Mesenchymal stem cell (in vitro differentiated cells and primary cell): Measurements from ENCODE around the gene IL16.

Experiments used
- DNase-seq: peaks from one replicate; pipeline ENCODE4 v3.0.0-alpha.2; 2013
- H2AFZ ChIP-seq: one replicate; pipeline ENCODE4 v1.6.1; 2013; ENCODE audit warnings: low read depth, mild to moderate bottlenecking, control low read depth, inconsistent platforms, low read length, moderate library complexity
- H2AK5ac ChIP-seq: 2 replicates; pipeline ENCODE4 v1.6.1; 2013; ENCODE audit warnings: low read length, moderate library complexity, mild to moderate bottlenecking, inconsistent platforms; ENCODE audit not compliant: severe bottlenecking
- H2BK120ac ChIP-seq: one replicate; pipeline ENCODE4 v1.6.1; 2013; ENCODE audit warnings: low read depth, mild to moderate bottlenecking, inconsistent platforms, low read length, moderate library complexity
- H2BK12ac ChIP-seq, 2 experiments: one replicate each; pipeline ENCODE4 v1.6.1; 2013; ENCODE audit warnings: inconsistent platforms in 2 of 2, low read length in 2 of 2, mild to moderate bottlenecking in 2 of 2, moderate library complexity in 2 of 2, control low read depth in 1 of 2
- H2BK15ac ChIP-seq: one replicate; pipeline ENCODE4 v1.6.1; 2013; ENCODE audit warnings: mild to moderate bottlenecking, low read depth, inconsistent platforms; ENCODE audit not compliant: poor library complexity, severe bottlenecking
- H2BK5ac ChIP-seq: 2 replicates; pipeline ENCODE4 v1.6.1; 2013; ENCODE audit warnings: low read depth, mild to moderate bottlenecking, low read length, control low read depth, inconsistent platforms; ENCODE audit not compliant: poor library complexity, severe bottlenecking
- H3K14ac ChIP-seq, 2 experiments: one replicate each; pipeline ENCODE4 v1.6.1; 2013; ENCODE audit warnings: inconsistent platforms in 2 of 2, low read length in 2 of 2, control low read depth in 1 of 2, mild to moderate bottlenecking in 1 of 2, moderate library complexity in 1 of 2
- H3K18ac ChIP-seq, 2 experiments: one replicate each; pipeline ENCODE4 v1.6.1; 2013; ENCODE audit warnings: inconsistent platforms in 2 of 2, low read length in 2 of 2, control low read depth in 1 of 2, low read depth in 1 of 2, mild to moderate bottlenecking in 1 of 2
- H3K23ac ChIP-seq, 2 experiments: one replicate each; pipeline ENCODE4 v1.6.1; 2013; ENCODE audit warnings: inconsistent platforms in 2 of 2, low read length in 2 of 2, mild to moderate bottlenecking in 2 of 2, moderate library complexity in 2 of 2, control low read depth in 1 of 2
- H3K27ac ChIP-seq: 2 replicates; pipeline ENCODE4 v1.5.1; 2013; ENCODE audit warnings: mild to moderate bottlenecking, moderate library complexity, low read length, control low read depth, inconsistent platforms; ENCODE audit not compliant: poor library complexity, severe bottlenecking
- H3K27me3 ChIP-seq, 2 experiments: 2 replicates each; pipeline versions ENCODE4 v1.6.1 to v1.7.0; 2013; ENCODE audit warnings: low read length in 2 of 2, mild to moderate bottlenecking in 2 of 2, moderate library complexity in 2 of 2, control low read depth in 1 of 2, inconsistent platforms in 1 of 2; ENCODE audit not compliant: control insufficient read depth in 1 of 2, insufficient read depth in 1 of 2
- H3K36me3 ChIP-seq, 2 experiments: 2 replicates each; pipeline versions ENCODE4 v1.6.1 to v1.7.0; 2013; ENCODE audit warnings: low read length in 2 of 2, control low read depth in 1 of 2, inconsistent platforms in 1 of 2, low read depth in 1 of 2, mild to moderate bottlenecking in 1 of 2; ENCODE audit not compliant: insufficient read depth in 2 of 2, control insufficient read depth in 1 of 2
- H3K4ac ChIP-seq, 2 experiments: one replicate each; pipeline ENCODE4 v1.6.1; 2013; ENCODE audit warnings: inconsistent platforms in 2 of 2, low read length in 2 of 2, mild to moderate bottlenecking in 2 of 2, moderate library complexity in 2 of 2, control low read depth in 1 of 2, low read depth in 1 of 2
- H3K4me1 ChIP-seq: 2 replicates; pipeline ENCODE4 v1.6.1; 2013; ENCODE audit warnings: low read depth, low read length, control low read depth; ENCODE audit not compliant: control insufficient read depth, insufficient read depth
- H3K4me2 ChIP-seq: 2 replicates; pipeline ENCODE4 v1.6.1; 2013; ENCODE audit warnings: low read length, mild to moderate bottlenecking, inconsistent platforms; ENCODE audit not compliant: poor library complexity, severe bottlenecking
- H3K4me3 ChIP-seq, 2 experiments: 2 replicates each; pipeline versions ENCODE4 v1.5.1 to v1.7.0; 2013; ENCODE audit warnings: low read length in 2 of 2, mild to moderate bottlenecking in 2 of 2, control low read depth in 1 of 2, low read depth in 1 of 2; ENCODE audit not compliant: insufficient read depth in 1 of 2
- H3K79me1 ChIP-seq: replicated peaks from 2 replicates; pipeline ENCODE4 v1.6.1; 2013; ENCODE audit warnings: mild to moderate bottlenecking, control low read depth, low read length, inconsistent platforms; ENCODE audit not compliant: poor library complexity, severe bottlenecking
- H3K9ac ChIP-seq: 2 replicates; pipeline ENCODE4 v1.7.0; 2013; ENCODE audit warnings: mild to moderate bottlenecking, low read length, moderate library complexity
- H3K9me3 ChIP-seq: 2 replicates; pipeline ENCODE4 v1.7.0; 2013; ENCODE audit warnings: mild to moderate bottlenecking, low read length; ENCODE audit not compliant: control insufficient read depth
- H4K8ac ChIP-seq: one replicate; pipeline ENCODE4 v1.6.1; 2013; ENCODE audit warnings: inconsistent platforms, mild to moderate bottlenecking, low read length, moderate library complexity
- H4K91ac ChIP-seq: one replicate; pipeline ENCODE4 v1.6.1; 2013; ENCODE audit warnings: mild to moderate bottlenecking, low read length, inconsistent platforms
- WGBS: methylation state at CpG from one replicate; pipeline ENCODE4 v1.1.7; 2013; ENCODE audit warnings: mixed read lengths; 5-methylcytosine and 5-hydroxymethylcytosine counted together

IL16 gene

DNA sequence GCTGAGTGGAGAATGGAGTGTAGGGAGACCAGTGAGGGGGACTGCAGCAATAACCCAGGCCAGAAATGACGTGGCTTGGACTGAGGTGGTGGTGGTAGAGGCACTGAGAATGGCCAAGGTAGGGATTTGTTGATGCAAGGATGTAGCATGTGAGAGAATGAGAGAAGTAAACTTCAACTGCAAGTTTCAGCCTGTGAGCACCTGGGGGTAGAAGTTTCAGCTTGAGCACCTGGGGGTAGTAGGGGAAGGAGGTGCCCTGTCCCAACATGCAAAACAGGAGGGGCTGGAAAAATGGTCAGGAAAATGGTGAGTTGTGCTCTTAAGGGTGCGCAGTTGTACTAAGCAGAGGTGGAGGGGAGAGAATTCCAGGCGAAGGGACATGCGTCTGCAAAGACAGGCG, 31.0 kb downstream of the IL16 start:
- Histone ChIP-seq H3K27me3 (no peaks in the 10 kb centered on the region), H2BK120ac (no peak overlapping the region), H3K79me1 (no peaks in the 10 kb centered on the region), H3K23ac (no peak overlapping the region), H2AFZ (no peak overlapping the region), H3K9me3 (peaks cover 5% of the 10 kb centered on the region), H3K14ac (no peak overlapping the region), H3K9ac (no peak overlapping the region), H2AK5ac (no peak overlapping the region), H2BK5ac (no peak overlapping the region), H2BK12ac (no peak overlapping the region), H3K4ac (no peak overlapping the region), H4K91ac (no peak overlapping the region), H3K18ac (no peak overlapping the region), H2BK15ac (no peak overlapping the region), H3K4me1 (no peaks in the 10 kb centered on the region), H3K4me2 (no peak overlapping the region), H3K27ac (no peak overlapping the region), H3K36me3 (no peaks in the 10 kb centered on the region), H4K8ac (no peak overlapping the region), H3K4me3 (no peak overlapping the region)
- 83% methylated on average over 5 of the region's 5 CpGs for WGBS
- DNase-seq: no peak

DNA sequence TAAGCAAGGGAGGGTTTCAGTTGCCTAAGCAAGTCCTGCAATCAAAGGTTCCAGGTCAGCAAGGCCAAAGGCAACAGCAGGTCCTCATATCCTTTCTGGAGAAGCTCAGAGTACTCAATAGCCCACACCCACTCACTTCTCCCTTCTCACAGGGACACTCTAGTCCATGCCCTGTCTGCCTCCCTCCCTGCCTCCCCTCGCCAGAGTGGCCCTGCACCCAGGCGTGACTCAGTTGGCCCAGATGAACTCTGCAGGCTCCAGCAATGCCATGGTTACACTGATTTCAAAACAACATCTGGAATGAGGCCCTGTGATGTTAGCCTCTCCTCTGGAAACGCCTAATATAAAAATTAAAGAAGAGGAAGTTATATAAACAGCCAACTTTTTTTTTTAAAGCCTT, 32.9 kb downstream of the IL16 start:
- Histone ChIP-seq H2AFZ (no peak overlapping the region), H2BK15ac (no peak overlapping the region), H3K9me3 (peaks cover 9% of the 10 kb centered on the region), H3K79me1 (no peaks in the 10 kb centered on the region), H2AK5ac (no peak overlapping the region), H4K91ac (no peak overlapping the region), H3K23ac (no peak overlapping the region), H3K9ac (peak overlapping the region; percentile 66), H3K27ac (no peak overlapping the region), H3K18ac (no peak overlapping the region), H3K4me3 (no peak overlapping the region), H3K27me3 (no peaks in the 10 kb centered on the region), H3K4me1 (no peaks in the 10 kb centered on the region), H3K14ac (no peak overlapping the region), H3K4me2 (no peak overlapping the region), H2BK12ac (no peak overlapping the region), H3K4ac (no peak overlapping the region), H3K36me3 (no peaks in the 10 kb centered on the region), H4K8ac (no peak overlapping the region), H2BK5ac (no peak overlapping the region), H2BK120ac (no peak overlapping the region)
- DNase-seq: no peak
- WGBS: 65% methylated on average over 2 of the region's 3 CpGs

DNA sequence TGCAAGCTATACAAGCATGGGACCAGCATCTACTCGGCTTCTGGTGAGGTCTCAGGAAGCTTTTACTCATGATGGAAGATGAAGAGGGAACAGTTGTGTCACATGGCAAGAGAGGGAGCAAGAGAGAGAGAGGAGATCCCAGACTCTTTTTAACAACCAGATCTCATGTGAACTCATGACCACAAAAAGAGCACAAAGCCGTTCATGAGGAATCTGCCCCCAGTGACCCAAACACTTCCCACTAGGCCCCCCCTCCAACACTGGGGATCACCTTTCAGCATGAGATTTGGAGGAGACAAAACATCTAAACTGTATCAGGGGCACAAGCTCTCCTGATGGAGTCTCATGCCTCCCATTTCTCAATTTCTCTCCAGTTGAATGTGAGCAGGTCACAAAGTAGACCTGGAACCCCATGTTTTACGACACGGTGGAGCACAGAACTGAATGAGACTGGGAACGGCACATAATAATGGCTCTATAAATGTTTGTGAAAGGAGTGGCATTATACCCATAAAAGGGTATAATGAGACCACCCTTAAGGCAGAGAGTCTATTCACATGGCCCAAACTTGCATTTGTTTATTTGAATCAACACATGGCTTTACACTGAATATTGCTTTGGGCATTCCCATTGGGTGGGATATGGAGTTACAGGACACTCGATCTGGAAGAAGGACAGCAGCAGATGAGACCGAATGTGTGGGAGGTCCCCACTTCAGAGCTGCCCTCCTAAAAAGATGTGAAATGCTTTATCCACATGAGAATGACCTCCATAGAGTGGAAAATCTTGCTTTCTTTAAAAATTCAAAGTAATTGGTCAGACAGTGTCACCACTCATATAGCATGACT, 38.8 kb downstream of the IL16 start:
- WGBS: 78% methylated on average over 7 of the region's 7 CpGs
- Histone ChIP-seq H3K4me1 (no peaks in the 10 kb centered on the region), H3K18ac (no peak overlapping the region), H3K27me3 (no peaks in the 10 kb centered on the region), H2BK15ac (no peak overlapping the region), H3K27ac (no peak overlapping the region), H4K8ac (no peak overlapping the region), H2AK5ac (no peak overlapping the region), H3K23ac (no peak overlapping the region), H3K4me2 (no peak overlapping the region), H3K79me1 (no peaks in the 10 kb centered on the region), H2AFZ (no peak overlapping the region), H3K14ac (no peak overlapping the region), H3K4me3 (no peak overlapping the region), H3K4ac (no peak overlapping the region), H4K91ac (no peak overlapping the region), H2BK5ac (no peak overlapping the region), H2BK120ac (no peak overlapping the region), H2BK12ac (no peak overlapping the region), H3K9me3 (peaks cover 9% of the 10 kb centered on the region), H3K9ac (peak overlapping the region; percentile 68), H3K36me3 (no peaks in the 10 kb centered on the region)
- no peak for DNase-seq

DNA sequence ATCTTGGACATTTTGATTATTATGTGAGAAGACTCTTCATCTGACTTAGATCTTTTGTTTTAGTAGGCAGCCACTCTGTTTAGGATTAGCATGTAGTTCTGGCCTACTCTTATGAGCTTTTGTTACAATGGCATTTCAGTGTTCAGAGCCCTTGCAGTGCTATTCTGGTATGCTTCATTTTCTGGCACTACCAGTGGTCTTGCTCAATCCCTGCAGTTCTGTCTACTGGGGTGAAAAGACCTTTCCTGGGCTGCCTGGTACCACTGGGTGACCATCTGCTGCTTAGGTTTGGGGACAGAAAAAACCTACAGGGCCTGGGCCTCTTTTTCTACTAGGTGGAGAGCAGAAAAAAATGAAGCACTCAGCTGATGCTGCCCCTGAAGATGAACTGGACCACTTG, 42.5 kb downstream of the IL16 start:
- H3K4me3 ChIP-seq: no peak overlapping the region

More for the DNA sequence above, 42.5 kb downstream of the IL16 start:
- no peak overlapping the region for H2BK120ac ChIP-seq
- peaks cover 25% of the 10 kb centered on the region for H3K9me3 ChIP-seq
- peak overlapping the region; percentile 31 for H3K9ac ChIP-seq
- H3K79me1 ChIP-seq: no peaks in the 10 kb centered on the region
- H4K91ac ChIP-seq: no peak overlapping the region
- H3K4ac ChIP-seq: no peak overlapping the region
- no peak overlapping the region for H3K14ac ChIP-seq
- no peak overlapping the region for H3K23ac ChIP-seq
- H3K36me3 ChIP-seq: no peaks in the 10 kb centered on the region
- no peak overlapping the region for H2BK5ac ChIP-seq
- H3K27me3 ChIP-seq: no peaks in the 10 kb centered on the region
- no peaks in the 10 kb centered on the region for H3K4me1 ChIP-seq
- no peak overlapping the region for H2BK12ac ChIP-seq
- no peak overlapping the region for H2BK15ac ChIP-seq
- no peak for DNase-seq
- no peak overlapping the region for H3K18ac ChIP-seq
- no peak overlapping the region for H4K8ac ChIP-seq
- no peak overlapping the region for H2AFZ ChIP-seq
- H3K27ac ChIP-seq: no peak overlapping the region
- no peak overlapping the region for H2AK5ac ChIP-seq
- H3K4me2 ChIP-seq: no peak overlapping the region
